Activated T-cell treated with anti-CD3 and anti-CD28 coated beads, Interleukin-2, amount 50 U/mL, for 4 hours (primary cell): ENCODE data around the gene ADI1. TPM values are rescaled to one million over a fixed set of nuclear protein-coding genes. Genes with fewer than 3 reads are reported as not detected.

ENCODE experiments used
- ATAC-seq, 2 donors: fragments of 200-7000 bp; cut with Tn5 transposase; one replicate each; pipeline ENCODE4 v1.10.0; 2021
- DNase-seq: peaks from one replicate; pipeline ENCODE4 v3.0.0-alpha.2; 2020
- H3K27me3 Mint-ChIP-seq: one replicate; pipeline ENCODE4 v1.8.0; 2021; ENCODE audit warnings: low read depth, mixed read lengths
- H3K36me3 Mint-ChIP-seq: one replicate; pipeline ENCODE4 v1.8.0; 2022; ENCODE audit warnings: mixed read lengths; ENCODE audit not compliant: insufficient read depth
- H3K4me1 Mint-ChIP-seq: one replicate; pipeline ENCODE4 v1.8.0; 2021; ENCODE audit warnings: low read depth, mixed read lengths
- H3K4me3 Mint-ChIP-seq: one replicate; pipeline ENCODE4 v1.8.0; 2021; ENCODE audit warnings: mild to moderate bottlenecking, moderate library complexity, mixed read lengths
- H3K9me3 Mint-ChIP-seq: one replicate; pipeline ENCODE4 v1.8.0; 2021; ENCODE audit warnings: mixed read lengths
- total RNA-seq, 3 donors: library from RNA; stranded (reverse); gene quantifications; one replicate each; pipeline ENCODE4 v1.2.1, GENCODE V29; 2021

ADI1 gene
- total RNA-seq, 3 donors from 2014 or later = 25.6 to 28.4 (median 25.7) TPM

DNA sequence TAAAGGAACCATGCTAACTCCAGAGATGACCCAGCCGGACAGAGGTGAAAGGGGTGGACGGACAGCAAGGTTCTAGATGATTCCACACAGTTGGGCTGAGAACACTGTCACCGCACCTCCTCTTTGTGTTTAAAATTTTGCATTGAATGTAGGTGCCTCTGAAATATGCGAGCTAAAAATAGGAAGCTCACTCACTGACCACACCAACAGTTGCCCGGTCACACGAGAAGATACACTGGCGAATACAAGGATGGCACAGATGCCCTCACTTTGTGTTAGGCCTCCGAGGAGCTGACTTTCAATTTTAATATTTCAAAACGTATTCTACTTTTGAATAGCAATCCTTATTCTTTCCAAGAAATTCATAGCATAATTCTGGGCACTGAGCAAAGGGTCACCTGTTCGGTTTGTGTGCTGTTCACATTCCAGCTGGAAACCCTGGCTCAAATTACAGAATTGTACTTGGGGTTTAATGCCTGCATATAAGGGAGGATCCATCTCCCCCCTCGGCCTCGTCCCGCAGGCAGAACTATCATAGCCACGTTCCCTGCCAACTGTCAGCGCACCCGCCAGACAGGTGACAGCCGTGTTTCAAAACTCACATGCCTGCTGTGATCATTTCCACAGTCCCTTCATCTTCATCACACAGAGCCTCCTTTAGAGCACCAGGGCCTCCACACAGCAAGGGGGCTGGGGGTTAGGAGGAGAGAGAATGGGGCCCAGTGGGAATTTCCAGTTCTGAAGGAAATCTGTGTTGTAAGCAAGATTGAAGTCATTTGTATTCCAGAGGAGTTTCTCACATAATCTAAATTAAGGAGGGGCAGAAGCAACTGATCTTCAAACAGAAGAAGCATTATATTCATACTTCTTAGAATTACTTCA lies 48.2 kb downstream of the ADI1 start:
- DNase-seq (no peak), ATAC-seq (no peak)
- Mint-ChIP-seq H3K4me3 (no peak overlapping the region), H3K9me3 (no peaks in the 10 kb centered on the region), H3K4me1 (no peaks in the 10 kb centered on the region), H3K36me3 (peaks cover 42% of the 10 kb centered on the region), H3K27me3 (no peaks in the 10 kb centered on the region)

DNA sequence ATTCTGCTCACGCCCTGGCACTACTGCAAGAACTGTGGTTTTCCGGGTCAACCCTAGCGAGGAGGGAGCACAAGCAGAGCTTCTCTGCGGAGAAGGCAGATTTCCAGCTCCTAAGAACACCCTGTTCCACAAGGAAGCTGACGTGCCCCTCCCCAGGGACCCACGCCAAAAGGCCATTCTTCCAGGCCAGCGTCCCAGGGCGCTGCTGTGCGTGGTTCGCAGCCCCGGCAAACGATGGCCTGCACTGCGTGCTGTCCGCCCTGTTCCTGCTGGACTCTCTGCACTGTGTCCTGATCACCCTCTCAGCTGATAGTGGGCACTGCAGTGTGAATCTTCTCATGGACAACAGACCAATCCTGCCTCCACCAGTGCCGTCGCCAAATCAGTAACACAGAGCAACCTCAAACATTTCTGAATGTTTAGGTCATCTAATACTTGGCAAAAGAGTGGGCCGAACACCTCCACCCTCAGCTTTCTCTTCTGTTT lies 49.1 kb downstream of the ADI1 start:
- H3K4me1 Mint-ChIP-seq = no peaks in the 10 kb centered on the region
- ATAC-seq (no peak), DNase-seq (no peak)
- H3K27me3 Mint-ChIP-seq = no peaks in the 10 kb centered on the region
- H3K9me3 Mint-ChIP-seq = no peaks in the 10 kb centered on the region
- H3K4me3 Mint-ChIP-seq = no peak overlapping the region
- H3K36me3 Mint-ChIP-seq = peaks cover 40% of the 10 kb centered on the region

DNA sequence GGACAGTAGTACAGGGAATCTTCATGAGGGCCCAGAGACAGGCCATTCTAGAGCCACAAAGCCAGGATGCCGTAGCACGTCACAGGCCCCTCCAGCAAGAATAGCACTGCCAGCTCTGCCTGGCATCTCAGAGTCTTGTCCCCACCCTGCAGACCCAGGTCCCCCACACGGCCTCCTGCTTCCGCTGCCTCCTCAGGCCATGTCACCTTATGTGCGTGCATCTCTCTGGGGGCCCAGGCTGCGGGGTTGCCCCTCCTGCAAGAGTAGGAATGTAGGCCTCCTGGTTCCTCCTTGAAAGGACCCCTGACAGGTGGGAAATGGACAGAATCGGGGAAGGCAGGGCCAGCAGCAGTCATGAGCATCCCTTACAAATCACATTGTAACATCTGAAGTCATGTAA lies 49.8 kb downstream of the ADI1 start:
- ATAC-seq (no peak), DNase-seq (no peak)
- Mint-ChIP-seq H3K36me3 (peaks cover 42% of the 10 kb centered on the region), H3K4me3 (no peak overlapping the region), H3K9me3 (no peaks in the 10 kb centered on the region), H3K27me3 (no peaks in the 10 kb centered on the region), H3K4me1 (no peaks in the 10 kb centered on the region)

DNA sequence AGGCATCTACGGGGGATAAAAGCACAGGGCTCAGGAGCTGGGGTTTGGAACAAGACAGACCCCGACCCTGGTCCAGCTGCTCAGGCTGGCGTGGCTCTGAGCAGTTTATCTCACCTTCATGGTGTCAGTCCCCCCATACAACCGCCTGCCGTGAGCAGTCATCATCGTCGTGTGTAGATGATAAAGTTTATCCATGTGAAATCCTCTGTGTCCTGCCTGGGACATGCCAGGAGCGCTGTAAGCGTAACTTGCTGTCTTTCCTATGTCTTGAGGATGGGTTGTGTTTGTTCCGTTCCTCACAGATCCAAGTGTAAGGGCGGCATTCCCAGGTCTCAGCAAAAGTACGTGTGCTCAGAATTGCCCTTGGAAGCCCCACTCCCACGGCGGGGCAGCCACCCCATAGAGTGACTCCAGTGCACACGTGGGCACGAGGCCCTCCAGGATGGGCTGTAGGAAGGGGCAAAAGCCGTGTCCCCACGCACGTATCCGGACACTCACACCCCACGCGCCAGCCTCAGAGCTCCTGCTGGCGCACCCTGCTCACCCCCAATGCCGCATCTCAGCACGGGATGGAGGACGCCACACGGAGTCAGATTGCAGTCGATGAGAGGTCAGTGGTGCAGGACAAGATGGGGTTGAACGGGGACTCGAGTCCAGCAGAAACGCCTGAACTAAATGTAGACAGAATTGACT lies 50.9 kb downstream of the ADI1 start:
- H3K9me3 Mint-ChIP-seq = no peaks in the 10 kb centered on the region
- no peak overlapping the region for H3K4me3 Mint-ChIP-seq
- no peak for DNase-seq
- no peaks in the 10 kb centered on the region for H3K4me1 Mint-ChIP-seq
- ATAC-seq = no peak
- H3K36me3 Mint-ChIP-seq = peaks cover 42% of the 10 kb centered on the region
- H3K27me3 Mint-ChIP-seq = no peaks in the 10 kb centered on the region

DNA sequence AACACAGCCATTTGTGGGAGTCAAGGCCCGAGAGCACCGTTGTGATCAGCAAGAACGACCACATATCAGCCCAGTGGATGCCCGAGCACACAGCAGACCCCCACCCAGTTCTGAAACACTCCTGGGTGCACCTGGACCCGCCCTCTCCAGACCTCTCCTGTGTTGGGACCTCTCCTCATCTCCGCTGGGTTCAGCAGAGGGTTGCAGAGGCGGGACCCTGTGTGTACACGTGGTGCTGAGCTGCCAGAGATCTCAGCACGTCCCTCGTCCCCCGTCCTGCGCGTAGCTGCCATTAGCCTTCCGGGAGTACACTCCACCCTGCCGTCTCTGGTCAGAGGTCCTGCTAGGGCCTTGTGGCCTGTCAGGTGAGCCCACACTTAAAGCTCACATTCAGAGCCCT lies 51.7 kb downstream of the ADI1 start:
- no peaks in the 10 kb centered on the region for H3K9me3 Mint-ChIP-seq
- H3K4me1 Mint-ChIP-seq = no peaks in the 10 kb centered on the region
- no peaks in the 10 kb centered on the region for H3K27me3 Mint-ChIP-seq
- H3K4me3 Mint-ChIP-seq = no peak overlapping the region
- DNase-seq (no peak), ATAC-seq (no peak)
- peaks cover 41% of the 10 kb centered on the region for H3K36me3 Mint-ChIP-seq

DNA sequence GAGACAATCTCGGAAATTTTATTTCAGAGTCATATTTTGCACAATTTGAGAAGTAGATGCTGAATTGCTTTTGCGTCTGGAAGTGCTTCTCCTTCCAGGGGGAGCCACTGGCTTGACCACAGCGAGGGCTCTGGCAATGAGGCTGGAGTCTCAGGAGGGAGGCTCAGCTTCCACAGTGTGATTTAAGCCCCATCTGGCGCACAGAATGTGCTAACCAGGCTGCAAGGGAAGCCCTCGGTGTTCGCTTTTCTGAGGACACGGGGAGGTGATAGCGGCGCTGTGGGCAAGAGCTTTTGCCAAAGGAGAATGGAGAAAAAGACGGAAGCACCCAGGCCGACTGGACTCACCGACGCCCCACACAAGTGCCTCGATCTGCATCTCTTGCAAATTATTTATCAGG lies 52.4 kb downstream of the ADI1 start:
- Mint-ChIP-seq H3K4me3 (no peak overlapping the region), H3K27me3 (no peaks in the 10 kb centered on the region), H3K9me3 (no peaks in the 10 kb centered on the region), H3K36me3 (peaks cover 35% of the 10 kb centered on the region), H3K4me1 (peaks cover 2% of the 10 kb centered on the region)
- DNase-seq (no peak), ATAC-seq (no peak)

DNA sequence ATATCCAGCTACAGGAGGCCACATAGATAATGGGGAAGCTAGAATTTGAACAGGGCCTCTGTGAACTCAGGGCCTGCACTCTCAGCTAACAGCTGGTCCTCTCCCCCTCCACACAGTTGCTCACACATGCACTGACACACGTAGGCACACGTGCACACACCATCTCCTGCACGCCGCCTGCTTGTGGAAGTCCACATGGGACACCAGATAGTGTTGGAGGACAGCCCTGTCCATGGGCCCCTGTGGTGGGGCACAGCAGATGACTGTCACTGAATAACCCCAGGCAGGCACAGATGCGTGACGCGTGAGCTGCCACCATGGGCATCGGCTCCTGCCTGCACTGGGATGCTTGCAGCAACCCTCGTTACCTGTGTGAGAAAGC lies 52.9 kb downstream of the ADI1 start:
- DNase-seq = no peak
- no peaks in the 10 kb centered on the region for H3K9me3 Mint-ChIP-seq
- peaks cover 5% of the 10 kb centered on the region for H3K4me1 Mint-ChIP-seq
- no peaks in the 10 kb centered on the region for H3K27me3 Mint-ChIP-seq
- no peak for ATAC-seq
- H3K4me3 Mint-ChIP-seq = no peak overlapping the region
- peaks cover 31% of the 10 kb centered on the region for H3K36me3 Mint-ChIP-seq

DNA sequence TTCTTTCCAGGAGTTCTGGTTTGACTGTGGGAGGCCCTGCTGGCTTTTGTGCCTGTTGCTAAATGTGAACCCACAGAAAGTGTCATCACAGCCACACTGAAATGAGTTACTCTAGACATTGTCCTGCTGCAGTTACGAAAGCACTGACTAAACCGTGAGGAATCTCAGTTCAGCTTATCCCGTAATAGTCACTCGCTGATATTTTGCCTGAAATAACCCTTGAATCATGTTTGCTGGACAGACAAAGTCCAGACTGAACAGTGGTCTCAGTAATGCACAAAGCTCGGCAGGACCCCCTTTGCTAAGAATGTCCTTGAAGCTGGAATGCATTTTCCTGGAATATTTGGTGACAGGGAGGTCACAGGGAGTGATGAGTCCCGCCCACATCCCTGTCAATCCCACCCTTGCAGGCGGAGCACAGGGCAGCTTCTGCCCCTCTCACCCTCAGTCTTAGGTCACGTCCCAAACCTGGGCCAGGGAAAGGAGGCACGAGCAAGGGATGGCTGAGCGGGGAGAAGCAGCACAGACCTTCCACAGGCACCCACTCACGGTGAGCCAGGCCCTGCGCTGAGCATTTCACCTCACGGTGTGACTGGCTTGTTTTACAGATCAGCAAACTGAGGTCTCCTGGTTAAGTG lies 53.4 kb downstream of the ADI1 start:
- Mint-ChIP-seq H3K9me3 (no peaks in the 10 kb centered on the region), H3K36me3 (peaks cover 28% of the 10 kb centered on the region), H3K4me3 (no peak overlapping the region), H3K27me3 (no peaks in the 10 kb centered on the region), H3K4me1 (peaks cover 5% of the 10 kb centered on the region)
- ATAC-seq = no peak
- DNase-seq = no peak

DNA sequence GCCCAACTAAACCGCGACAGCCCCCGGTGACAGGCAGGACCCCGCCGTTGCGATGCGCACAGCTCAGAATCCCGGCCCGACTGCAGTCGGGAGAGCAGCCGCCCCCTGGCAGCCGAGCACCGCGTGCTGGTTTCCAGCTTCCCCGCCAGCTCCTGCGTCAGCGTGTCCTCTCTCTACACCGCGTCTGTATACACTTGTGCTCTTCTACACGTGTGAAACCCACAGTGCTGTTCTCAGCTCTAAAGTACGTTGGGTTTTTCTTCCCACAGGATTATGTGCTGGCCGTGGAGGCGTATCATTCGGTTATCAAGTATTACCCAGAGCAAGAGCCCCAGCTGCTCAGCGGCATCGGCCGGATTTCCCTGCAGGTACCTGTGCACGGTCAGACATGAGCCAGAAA lies 54.0 kb downstream of the ADI1 start:
- Mint-ChIP-seq H3K4me3 (no peak overlapping the region), H3K4me1 (peaks cover 5% of the 10 kb centered on the region), H3K27me3 (no peaks in the 10 kb centered on the region), H3K9me3 (no peaks in the 10 kb centered on the region), H3K36me3 (peaks cover 28% of the 10 kb centered on the region)
- ATAC-seq = no peak
- DNase-seq = no peak

DNA sequence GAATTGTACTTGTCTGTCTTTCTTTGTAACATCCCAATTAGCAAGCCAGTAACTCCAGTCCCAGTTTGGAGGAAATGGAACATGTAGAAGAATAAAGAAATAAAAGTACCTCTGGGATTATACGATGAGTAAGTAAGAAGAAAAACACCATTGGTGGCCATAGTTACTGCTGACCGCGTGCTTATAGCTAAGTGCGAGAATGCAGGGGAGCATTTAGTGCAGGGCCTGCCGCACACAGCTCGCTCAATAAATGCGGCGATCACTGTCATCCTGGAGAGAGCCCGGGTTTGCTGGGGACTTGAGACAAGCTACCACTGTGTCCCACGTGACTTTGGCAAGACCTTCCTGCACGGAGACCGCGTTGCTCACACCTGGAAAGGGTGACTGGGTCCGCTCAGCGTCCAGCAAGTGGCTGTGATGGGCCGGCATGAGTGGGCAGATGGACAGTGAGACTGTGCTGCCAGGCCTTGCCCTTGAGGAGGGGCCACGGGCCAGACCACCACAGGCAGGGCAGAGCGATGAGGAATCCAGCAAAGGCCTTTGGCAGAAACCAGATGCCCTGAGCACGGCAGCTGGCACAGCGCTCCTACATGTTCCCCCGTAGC lies 54.8 kb downstream of the ADI1 start:
- no peak for ATAC-seq
- H3K27me3 Mint-ChIP-seq = no peaks in the 10 kb centered on the region

DNA sequence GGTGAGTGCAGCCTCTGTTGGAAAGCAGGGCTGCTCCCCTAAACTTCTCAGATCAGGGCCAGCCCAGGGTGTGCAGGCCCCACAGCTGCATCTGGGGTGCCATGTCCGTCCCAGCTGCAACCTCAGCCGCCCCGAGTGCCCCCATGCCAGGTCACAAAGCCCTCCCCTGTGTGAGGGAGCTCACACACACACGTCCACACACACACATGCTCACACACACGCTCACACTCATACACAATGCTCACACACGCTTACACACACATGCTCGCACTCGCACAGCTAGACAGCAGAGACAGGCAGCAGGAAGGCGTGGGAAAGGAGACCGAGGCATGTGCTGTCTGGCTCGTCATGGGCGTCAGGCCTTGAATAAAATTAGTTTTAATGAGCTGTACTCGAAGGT lies 55.4 kb downstream of the ADI1 start:
- peaks cover 5% of the 10 kb centered on the region for H3K4me1 Mint-ChIP-seq
- peaks cover 22% of the 10 kb centered on the region for H3K36me3 Mint-ChIP-seq
- ATAC-seq (no peak), DNase-seq (no peak)
- no peaks in the 10 kb centered on the region for H3K27me3 Mint-ChIP-seq
- no peak overlapping the region for H3K4me3 Mint-ChIP-seq
- H3K9me3 Mint-ChIP-seq = no peaks in the 10 kb centered on the region

More for the DNA sequence above, 54.8 kb downstream of the ADI1 start:
- Mint-ChIP-seq H3K4me3 (no peak overlapping the region), H3K4me1 (peaks cover 5% of the 10 kb centered on the region), H3K9me3 (no peaks in the 10 kb centered on the region), H3K36me3 (peaks cover 24% of the 10 kb centered on the region)
- no peak for DNase-seq

DNA sequence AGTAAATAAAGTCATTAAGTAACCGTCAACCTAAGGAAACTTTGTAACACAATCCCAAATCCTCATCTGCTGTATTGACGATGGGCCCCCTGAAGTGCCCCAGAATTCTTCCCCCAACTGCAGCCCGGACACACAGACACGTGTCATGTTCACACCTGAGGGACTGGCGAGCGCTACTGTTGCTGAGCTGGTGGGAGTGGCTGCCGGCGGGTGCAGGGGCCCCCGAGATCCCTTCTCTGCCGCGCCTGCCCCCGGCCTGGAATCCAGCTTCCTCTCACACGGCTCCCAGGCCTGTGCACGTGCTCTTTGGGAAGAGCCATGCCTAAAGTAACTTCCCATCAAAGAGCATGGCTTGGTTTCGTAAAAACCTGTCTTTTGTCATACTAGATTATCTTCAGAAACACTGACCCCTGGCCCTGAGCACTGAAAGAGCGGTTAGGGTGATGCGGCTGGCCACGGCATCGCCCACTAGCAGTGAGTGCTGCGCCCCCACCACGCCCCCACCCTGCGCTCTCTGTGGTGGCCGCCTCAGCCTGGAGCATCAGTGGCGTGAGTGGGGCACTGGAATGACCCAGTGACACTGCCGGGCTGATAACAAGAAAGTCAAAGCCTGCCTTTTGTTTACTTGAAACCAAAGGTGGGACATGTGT lies 56.0 kb downstream of the ADI1 start:
- Mint-ChIP-seq H3K4me1 (peaks cover 5% of the 10 kb centered on the region), H3K9me3 (no peaks in the 10 kb centered on the region), H3K4me3 (no peak overlapping the region), H3K36me3 (peaks cover 20% of the 10 kb centered on the region), H3K27me3 (no peaks in the 10 kb centered on the region)
- ATAC-seq (no peak), DNase-seq (no peak)

DNA sequence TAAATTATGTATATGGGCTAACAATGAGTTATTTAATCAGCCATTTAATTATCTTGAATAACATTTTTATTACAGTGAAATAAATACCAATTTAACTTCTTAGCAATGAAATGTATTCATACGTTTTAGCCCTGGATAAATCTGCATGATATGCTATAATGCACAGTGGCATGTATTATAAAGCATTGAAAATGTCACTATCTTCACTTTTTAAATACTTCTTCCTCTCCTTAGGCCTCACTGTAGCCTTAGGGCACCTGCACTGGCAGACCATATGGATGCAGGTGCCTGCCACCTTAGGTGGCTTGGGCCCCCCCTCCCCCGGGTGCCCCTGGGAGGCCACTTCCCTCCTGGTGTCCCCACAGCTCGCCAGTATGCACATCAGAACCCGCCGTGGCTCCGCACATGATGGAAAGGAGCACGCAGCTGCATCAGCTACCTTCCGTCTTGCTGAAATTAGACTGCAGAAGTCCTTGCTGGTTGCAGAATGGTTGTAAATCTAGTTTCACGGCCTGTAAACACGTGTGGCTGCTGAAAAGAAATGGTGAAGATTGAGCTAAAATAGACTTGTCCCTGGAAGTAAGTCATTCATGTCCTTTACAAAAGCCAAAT lies 56.7 kb downstream of the ADI1 start:
- H3K4me1 Mint-ChIP-seq = peaks cover 5% of the 10 kb centered on the region
- H3K9me3 Mint-ChIP-seq = no peaks in the 10 kb centered on the region
- no peaks in the 10 kb centered on the region for H3K27me3 Mint-ChIP-seq
- H3K36me3 Mint-ChIP-seq = peaks cover 14% of the 10 kb centered on the region
- no peak overlapping the region for H3K4me3 Mint-ChIP-seq
- DNase-seq (no peak), ATAC-seq (no peak)
